GM18867 (cell line): ENCODE measurements around the gene LRRC61.
"Not testable (repeated sequence)": the region's sequence is repeated elsewhere in the genome, so short reads cannot be mapped to it uniquely, and the experiment has no call there.

Source experiments
- ATAC-seq: cut with Tn5 transposase; IDR thresholded peaks from one replicate; pipeline ENCODE4 v1.9.1; 2021; ENCODE audit warnings: mild to moderate bottlenecking, moderate library complexity; ENCODE audit not compliant: unreplicated experiment

Gene LRRC61

GRCh38 chr7:150307129-150307528 is 16.0 kb upstream of the LRRC61 start:
- ATAC-seq = no peak

GRCh38 chr7:150307904-150308303 is 15.3 kb upstream of the LRRC61 start:
- ATAC-seq = no peak

DNA sequence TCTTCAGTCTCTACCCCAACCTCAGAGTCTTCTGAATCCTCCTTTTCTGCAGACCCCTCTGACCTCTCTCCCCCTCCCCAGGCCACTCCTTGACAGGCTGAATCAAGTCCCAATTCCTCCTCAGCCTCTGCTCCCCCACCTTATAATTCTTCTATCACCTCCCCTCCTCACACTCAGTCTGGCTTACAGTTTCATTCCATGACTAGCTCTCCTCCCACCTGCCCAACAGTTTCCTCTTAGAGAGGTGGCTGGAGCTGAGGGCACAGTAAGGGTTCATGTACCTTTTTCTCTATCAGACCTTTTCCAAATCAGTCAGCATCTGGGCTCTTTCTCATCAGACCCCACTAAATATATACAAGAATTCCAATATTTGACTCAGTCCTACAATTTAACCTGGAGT is 14.6 kb upstream of the LRRC61 start:
- ATAC-seq = no peak

DNA sequence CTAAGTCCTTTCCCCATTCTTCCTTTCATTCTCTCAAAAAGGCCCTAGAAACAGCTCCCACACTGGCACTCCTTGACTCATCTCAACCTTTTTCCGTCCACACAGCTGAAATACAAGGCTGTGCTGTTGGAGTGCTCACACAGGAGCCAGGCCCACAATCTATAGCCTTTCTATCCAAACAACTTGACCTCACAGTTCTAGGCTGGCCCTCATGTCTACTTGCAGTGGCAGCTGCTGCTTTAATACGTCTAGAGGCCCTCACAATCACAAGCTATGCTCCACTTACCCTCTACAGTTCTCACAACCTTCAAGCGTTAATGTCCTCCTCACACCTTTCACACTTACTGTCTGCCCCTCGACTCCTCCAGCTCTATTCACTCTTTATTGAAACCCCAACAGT is 12.0 kb upstream of the LRRC61 start:
- no peak for ATAC-seq

- no peak for ATAC-seq
Observed at GRCh38 chr7:150311711-150312110, 11.4 kb upstream of the LRRC61 start.

DNA sequence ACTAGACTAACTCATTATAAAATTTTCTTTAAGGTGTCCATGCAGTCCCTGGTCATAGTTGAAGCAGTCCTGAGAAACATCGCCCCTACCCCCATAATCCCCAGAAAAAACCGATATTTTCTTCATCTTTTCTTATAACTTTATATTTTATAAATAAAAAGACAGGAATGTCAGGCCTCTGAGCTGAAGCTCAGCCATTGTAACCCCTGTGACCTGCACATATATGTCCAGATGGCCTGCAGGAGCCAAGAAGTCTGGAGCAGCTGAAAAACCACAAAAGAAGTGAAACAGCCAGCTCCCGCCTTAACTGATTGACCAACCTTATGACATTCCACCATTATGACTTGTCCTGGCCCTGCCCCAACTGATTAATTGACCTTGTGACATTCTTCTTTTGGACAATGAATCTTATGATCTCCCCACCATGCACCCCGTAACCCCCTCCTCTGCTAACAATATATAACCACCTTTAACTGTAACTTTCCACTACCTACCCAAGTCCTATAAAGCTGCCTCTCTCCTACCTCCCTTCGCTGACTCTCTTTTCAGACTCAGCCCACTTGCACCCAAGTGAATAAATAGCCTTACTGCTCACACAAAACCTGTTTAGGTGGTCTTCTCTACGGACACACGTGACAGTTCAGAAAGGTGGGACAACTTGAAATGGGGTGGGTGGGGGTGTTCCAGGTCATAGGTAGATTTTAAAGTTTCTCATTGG is 10.3 kb upstream of the LRRC61 start:
- ATAC-seq = not testable (repeated sequence)

DNA sequence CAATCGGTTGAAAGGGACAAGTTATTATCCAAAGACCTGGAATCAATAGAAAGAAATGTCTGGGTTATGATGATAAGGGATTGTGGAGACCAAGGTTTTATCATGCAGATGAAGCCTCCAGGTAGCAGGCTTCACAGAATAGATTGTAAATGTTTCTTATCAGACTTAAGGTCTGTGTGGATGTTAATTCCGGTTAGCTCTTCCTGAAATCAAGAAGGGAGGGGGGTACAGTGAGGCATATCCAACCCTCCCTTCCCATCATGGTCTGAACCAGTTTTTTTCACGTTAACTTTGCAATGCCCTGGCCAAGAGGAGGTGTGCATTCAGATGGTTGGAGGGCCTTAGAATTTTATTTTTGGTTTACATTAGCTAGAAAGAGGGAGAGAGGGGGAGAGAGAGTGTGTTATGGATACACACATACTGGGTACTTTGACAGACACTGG is 9.8 kb upstream of the LRRC61 start:
- ATAC-seq = no peak

DNA sequence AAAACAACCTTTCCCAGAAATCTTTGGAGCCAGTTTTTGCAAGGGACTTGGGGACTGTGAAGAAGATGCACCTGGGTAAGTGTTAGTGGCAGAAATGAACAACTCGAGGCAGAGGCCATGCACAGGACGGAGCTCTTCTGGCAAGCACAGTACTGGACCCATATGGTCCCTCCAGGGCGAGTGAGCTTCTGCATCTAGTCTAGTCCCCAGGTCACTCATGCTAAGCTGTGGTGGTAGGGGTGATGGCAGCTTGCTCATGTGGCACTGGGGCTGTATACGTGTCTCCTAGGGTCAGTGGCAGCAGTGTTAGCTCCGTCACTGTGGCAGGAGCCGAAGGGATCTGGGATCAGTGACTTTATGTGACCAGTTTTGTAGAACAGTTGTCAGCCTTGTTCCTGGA is 9.3 kb upstream of the LRRC61 start:
- ATAC-seq = no peak

DNA sequence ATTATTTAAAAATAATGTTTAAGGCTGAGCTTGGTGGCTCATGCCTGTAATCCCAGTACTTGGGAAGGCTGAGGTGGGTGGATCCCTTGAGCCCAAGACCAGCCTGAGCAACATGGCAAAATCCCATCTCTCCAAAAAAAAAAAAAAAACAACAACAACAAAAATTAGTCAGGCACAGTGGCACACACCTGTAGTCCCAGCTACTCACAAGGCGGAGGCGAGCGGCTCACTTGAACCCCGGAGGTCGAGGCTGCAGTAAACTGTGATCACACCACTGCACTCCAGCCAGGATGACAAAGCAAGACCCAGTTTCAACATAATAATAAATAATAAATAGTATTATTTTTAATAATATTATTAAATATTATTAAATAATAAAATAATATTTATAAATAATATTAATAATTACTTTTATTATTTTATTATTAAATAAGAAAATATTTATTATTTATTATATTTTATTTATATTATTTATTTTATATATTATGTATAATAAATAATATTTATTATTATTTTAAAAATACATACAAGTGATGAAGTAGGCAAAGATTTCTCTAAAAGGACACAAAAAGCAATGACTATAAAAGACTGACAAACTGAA is 8.4 kb upstream of the LRRC61 start:
- ATAC-seq = no peak

DNA sequence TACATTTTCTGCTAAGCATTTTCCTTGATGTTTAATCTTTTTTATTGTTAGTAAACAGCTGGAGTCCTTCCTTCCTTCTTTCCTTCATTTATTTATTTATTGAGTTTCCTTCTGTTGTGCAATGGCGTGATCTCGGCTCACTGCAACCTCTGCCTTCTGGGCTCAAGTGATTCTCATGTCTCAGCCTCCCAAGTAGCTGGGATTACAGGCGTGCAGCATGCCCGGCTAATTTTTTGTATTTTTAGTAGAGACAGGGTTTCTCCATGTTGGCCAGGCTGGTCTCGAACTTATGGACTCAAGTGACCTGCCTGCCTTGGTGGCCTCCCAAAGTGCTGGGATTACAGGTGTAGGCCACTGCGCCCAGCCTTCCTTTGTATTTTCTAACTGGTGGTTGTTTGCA is 6.2 kb upstream of the LRRC61 start:
- not testable (repeated sequence) for ATAC-seq

DNA sequence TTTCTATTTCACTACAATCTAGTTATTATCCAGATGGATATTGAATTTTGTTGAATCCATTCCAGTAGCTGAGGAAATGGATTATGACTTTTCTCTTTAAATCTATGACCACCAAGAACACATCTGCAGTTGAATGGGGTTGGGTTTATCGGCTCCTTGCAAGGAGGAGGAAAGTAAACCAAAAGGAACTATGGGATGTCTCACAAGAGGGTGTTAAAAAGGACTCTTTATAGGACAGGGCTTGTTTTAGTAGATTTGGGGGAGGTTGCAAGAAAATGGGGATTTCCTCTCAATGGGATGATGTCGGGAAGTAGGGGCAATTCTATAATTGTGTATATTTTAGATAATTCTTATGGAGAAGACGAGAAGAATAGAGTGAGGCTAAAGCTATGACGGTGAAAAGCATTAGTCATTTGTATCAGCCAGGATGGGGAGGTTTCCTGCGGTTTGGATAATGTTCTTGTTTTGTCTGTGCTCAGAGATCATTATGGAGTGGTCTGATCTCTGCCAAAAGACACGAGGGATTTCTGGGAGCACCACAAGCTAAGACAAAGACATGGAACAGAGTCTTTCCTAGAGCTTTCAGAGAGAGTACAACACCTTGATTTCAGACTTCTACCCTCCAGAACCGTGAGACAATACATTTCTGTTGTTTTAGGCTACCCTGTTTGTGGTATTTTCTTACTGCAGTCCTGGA is 5.3 kb upstream of the LRRC61 start:
- ATAC-seq = no peak

- no peak for ATAC-seq
Observed at GRCh38 chr7:150321788-150322113, 1.4 kb upstream of the LRRC61 start.

DNA sequence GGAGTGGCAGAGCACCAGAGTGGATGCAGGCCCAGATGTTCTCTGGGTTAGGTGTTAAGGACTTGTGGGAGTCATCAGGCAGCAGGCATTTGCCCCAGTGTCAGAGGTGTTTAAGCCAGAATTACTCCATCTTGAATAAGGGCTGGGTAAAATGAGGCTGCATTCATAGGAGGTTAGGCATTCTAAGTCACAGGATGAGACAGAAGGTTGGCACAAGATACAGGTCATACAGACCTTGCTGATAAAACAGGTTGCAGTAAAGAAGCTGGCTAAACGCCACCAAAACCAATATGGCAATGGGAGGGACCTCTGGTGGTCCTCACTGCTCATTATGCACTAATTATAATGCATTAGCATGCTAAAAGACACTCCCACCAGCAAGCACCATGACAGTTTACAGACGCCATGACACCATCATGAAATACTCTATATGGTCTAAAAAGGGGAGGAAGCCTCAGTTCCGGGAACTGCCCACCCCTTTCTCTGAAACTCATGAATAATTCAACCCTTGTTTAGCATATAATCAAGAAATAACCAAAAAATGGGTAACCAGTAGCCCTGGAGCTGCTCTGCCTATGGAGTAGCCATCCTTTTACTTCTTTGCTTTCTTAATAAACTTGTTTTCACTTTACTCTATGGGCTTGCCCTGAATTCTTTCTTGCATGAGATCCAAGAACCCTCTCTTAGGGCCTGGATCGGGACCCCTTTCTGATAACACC is 882 bp upstream of the LRRC61 start:
- no peak for ATAC-seq

- ATAC-seq = peak; percentile 25
Observed at GRCh38 chr7:150323682-150324372, 672 bp downstream of the LRRC61 start.

DNA sequence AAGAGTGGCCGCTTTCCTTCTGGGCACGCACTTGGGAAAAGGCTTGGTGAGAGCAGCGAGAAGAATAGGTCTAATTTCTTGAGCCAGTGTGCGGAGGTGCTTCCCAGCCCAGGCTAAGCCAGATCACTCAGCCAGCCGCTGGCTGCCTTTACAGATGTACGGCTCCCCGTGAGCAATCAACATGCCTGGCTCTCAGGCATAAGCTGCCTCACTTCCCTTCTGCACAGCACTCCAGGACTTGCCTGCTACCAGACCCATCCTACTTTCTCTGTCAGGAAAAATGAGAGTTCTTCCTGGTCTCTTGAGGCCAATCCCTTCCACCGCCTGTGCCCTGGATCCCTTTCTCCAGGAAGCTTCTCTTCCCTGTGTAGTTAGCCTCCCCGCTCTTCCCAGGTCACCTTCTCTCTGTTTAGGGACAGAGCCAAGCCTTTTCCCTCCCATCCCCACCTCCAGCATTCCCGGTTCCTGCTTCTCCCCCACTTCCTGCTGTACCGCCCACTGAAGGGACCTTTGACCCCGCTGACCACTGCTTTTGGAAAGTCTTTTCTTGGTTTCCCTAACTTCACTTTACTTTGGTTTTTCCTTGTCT is 1.3 kb downstream of the LRRC61 start:
- no peak for ATAC-seq

GRCh38 chr7:150325110-150325611 is 2.0 kb downstream of the LRRC61 start:
- no peak for ATAC-seq

- no peak for ATAC-seq
Observed at GRCh38 chr7:150325901-150326300, 2.7 kb downstream of the LRRC61 start.

DNA sequence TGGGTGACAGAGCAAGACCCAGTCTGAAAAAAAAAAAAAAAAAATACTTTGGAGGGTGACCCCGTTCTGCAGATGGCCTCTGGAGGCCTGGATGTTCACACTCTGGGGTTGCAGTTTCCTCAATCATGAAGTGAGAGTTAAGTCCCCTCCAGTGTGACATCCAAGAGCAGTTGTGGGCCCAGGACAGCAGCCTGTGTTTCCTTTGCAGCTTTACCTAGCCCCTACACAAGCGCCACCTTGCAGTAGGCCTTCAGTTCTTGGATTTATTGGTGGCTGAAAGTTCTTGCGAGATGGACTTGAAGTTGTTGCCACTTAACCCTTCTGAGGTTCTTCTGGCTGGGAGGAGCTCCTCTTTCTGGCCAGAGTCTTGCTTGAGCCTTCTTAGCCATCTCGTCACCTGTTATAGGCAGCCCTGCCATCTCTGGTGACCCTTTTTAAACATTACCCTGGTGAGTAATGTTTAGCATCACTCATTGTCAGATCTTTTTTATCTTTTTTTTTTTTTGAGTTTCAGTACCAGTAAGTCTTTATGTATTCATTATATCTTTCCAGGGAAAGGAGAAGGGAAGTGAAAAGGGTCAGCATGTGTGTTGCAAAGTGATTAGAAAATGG is 3.6 kb downstream of the LRRC61 start:
- no peak for ATAC-seq

- ATAC-seq = no peak
Observed at GRCh38 chr7:150327308-150327707, 4.2 kb downstream of the LRRC61 start.
